ENCODE data around the gene TIMP1. TPM values are rescaled to one million over a fixed set of nuclear protein-coding genes. Genes with fewer than 3 reads are reported as not detected.

TIMP1 gene
- total RNA-seq, 4 donors from 2014 or later, result 77.4 to 204 (median 156) TPM

DNA sequence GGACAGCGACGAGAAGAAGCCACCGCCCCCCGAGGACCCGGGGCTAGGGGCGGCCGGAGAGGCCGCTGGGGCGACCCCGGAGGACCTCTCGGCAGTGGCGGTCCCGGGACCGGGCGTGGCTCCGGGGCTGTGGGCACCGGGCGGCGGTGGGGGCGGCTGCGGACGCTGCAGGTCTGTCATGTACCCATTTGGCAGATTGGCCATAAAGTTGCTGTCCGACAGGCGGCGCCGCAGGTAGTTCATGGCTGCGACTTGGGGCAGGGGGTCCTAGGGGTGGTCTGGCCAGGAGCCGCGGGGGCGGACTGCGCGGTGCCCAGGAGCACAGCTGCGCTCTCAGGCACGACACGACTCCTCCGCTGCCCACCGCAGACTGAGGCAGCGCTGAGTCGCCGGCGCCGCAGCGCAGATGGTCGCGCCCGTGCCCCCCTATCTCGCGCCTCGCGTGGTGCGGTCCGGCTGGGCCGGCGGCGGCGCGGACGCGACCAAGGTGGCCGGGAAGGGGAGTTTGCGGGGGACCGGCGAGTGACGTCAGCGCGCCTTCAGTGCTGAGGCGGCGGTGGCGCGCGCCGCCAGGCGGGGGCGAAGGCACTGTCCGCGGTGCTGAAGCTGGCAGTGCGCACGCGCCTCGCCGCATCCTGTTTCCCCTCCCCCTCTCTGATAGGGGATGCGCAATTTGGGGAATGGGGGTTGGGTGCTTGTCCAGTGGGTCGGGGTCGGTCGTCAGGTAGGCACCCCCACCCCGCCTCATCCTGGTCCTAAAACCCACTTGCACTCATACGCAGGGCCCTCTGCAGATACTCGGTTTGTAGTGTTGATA is 37.5 kb downstream of the TIMP1 start, which contains the start of gene SYN1:
TSS of gene SYN1 (minus strand) at position 372 of the 817 bp plus-strand sequence. CDS start at position 243, 129 bp downstream.
- ATAC-seq, result peak; percentile 85
- peaks cover 0 to 18% (median 0%) of the 10 kb centered on the region in 3 donors for H3K4me1 ChIP-seq
- peak within 1 kb of the TSS in 1 of 2 donors; percentile 39 for H3K4me3 ChIP-seq
- WGBS, 2 donors (ENCODE audit: low coverage in 1 of 2), result no CpG with 5 or more reads among the region's 88 CpGs
- no peak within 1 kb of the TSS for H3K27ac ChIP-seq
- H3K27me3 ChIP-seq, result peaks cover 13% of the 10 kb centered on the region
- no peaks in the 10 kb centered on the region for H3K36me3 ChIP-seq
- TF ChIP-seq EP300 (IDR thresholded peaks at IDR 0.05), result no peak
- peak; percentile 7 for TF ChIP-seq POLR2AphosphoS5 (IDR thresholded peaks at IDR 0.05)
- TF ChIP-seq, protein P1, sequence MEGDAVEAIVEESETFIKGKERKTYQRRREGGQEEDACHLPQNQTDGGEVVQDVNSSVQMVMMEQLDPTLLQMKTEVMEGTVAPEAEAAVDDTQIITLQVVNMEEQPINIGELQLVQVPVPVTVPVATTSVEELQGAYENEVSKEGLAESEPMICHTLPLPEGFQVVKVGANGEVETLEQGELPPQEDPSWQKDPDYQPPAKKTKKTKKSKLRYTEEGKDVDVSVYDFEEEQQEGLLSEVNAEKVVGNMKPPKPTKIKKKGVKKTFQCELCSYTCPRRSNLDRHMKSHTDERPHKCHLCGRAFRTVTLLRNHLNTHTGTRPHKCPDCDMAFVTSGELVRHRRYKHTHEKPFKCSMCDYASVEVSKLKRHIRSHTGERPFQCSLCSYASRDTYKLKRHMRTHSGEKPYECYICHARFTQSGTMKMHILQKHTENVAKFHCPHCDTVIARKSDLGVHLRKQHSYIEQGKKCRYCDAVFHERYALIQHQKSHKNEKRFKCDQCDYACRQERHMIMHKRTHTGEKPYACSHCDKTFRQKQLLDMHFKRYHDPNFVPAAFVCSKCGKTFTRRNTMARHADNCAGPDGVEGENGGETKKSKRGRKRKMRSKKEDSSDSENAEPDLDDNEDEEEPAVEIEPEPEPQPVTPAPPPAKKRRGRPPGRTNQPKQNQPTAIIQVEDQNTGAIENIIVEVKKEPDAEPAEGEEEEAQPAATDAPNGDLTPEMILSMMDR (IDR thresholded peaks at IDR 0.05), result peak in 2 of 4 experiments; percentile 36 to 55
- no peaks in the 10 kb centered on the region for H3K9me3 ChIP-seq

DNA sequence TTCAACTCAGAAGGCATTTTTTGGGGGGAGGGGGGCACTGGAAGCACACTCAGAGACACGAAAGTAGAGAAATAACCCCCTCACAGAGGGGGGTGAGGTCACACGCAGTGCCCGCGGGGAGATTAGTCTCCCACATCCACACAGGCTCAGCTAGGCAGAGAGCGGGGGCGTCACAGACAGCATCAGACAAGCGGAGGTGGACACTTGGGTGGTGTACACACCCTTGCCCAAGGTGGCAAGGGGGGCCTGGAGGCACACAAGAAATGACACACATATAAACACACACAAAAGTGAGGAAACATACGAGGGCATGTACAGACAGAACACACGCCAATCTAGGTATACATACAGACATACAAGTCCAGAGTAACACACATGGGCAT is 38.1 kb downstream of the TIMP1 start:
- Histone ChIP-seq H3K27ac (no peak overlapping the region), H3K9me3 (no peaks in the 10 kb centered on the region), H3K36me3 (no peaks in the 10 kb centered on the region), H3K27me3 (peaks cover 13% of the 10 kb centered on the region), H3K4me3 (no peak overlapping the region), H3K4me1 (peaks cover 0 to 18% (median 0%) of the 10 kb centered on the region in 3 donors)
- TF ChIP-seq POLR2A (IDR thresholded peaks at IDR 0.05), result no peak
- no peak for TF ChIP-seq POLR2AphosphoS5 (IDR thresholded peaks at IDR 0.05)
- no peak for TF ChIP-seq EP300 (IDR thresholded peaks at IDR 0.05)
- TF ChIP-seq, protein P1 (IDR thresholded peaks at IDR 0.05), result no peak
- ATAC-seq, result no peak
- 79% methylated on average over 3 of the region's 9 CpGs; no CpG with 5 or more reads in 1 of the 2 donors for WGBS, 2 donors (ENCODE audit: low coverage in 1 of 2)

DNA sequence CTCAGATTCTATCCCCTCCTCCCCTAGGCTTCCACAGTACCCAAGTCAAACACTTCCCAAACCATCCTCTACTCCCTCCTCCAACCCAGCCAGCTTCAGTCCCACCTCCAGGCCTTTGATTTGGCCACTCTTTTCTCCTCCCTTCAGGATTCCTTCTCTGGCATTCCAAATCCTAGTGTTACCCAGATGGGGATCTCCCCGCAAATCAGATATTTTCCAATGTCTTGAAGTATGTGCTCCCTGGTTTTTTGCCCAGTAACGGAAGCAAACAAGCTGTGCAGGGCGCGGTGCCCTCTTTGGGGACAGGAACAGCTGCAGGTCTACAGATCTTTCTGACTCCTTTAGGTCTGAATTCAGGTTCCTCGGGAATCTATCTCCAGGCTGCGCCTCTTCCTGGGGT is 39.6 kb downstream of the TIMP1 start:
- ATAC-seq, result no peak
- Histone ChIP-seq H3K9me3 (no peaks in the 10 kb centered on the region), H3K27me3 (peaks cover 13% of the 10 kb centered on the region), H3K36me3 (no peaks in the 10 kb centered on the region), H3K4me1 (peaks cover 0 to 18% (median 0%) of the 10 kb centered on the region in 3 donors), H3K27ac (no peak overlapping the region), H3K4me3 (no peak overlapping the region)
- TF ChIP-seq EP300 (IDR thresholded peaks at IDR 0.05), result no peak
- no peak for TF ChIP-seq POLR2A (IDR thresholded peaks at IDR 0.05)
- TF ChIP-seq, protein P1 (IDR thresholded peaks at IDR 0.05), result no peak
- TF ChIP-seq POLR2AphosphoS5 (IDR thresholded peaks at IDR 0.05), result no peak
- WGBS, 2 donors (ENCODE audit: low coverage in 1 of 2), result 60 to 84% methylated on average over 1 to 5 of the region's 6 CpGs

DNA sequence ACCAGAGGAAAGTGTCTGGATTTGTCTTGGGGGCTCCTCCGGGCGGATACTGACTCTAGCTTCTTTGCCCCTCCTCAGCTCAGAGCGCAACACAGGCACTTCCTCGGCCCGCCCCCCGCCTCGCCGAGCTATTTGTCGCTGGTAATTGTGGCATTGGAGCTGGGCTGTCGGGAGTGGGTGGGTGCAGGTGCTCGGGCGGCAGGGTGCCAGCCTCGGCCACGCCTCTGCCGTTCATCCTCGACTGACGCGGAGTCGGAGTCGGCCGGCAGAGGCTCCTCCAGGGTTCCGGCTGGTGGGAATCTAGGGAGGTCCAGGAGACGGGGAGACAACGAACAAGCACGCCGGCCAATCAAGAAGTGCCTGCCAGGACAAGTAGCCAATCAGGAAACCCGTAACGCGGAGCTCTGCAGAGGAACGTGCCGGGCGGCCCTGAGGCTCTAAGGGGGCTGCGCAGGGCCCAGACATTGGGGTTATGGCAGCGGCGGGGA is 41.3 kb downstream of the TIMP1 start:
- ATAC-seq, result no peak
- no peak overlapping the region for H3K27ac ChIP-seq
- peak overlapping the region in 1 of 2 donors; percentile 24 for H3K4me3 ChIP-seq
- peaks cover 0 to 18% (median 0%) of the 10 kb centered on the region in 3 donors for H3K4me1 ChIP-seq
- no peaks in the 10 kb centered on the region for H3K36me3 ChIP-seq
- H3K27me3 ChIP-seq, result peaks cover 13% of the 10 kb centered on the region
- 0 to 30% methylated on average over 1 to 14 of the region's 35 CpGs for WGBS, 2 donors (ENCODE audit: low coverage in 1 of 2)
- no peaks in the 10 kb centered on the region for H3K9me3 ChIP-seq
- TF ChIP-seq POLR2AphosphoS5 (IDR thresholded peaks at IDR 0.05) (no peak), POLR2A (IDR thresholded peaks at IDR 0.05) (no peak), EP300 (IDR thresholded peaks at IDR 0.05) (no peak)
- TF ChIP-seq, protein P1 (IDR thresholded peaks at IDR 0.05), result no peak

Measured in gastroesophageal sphincter (tissue), 4 donors.